ENCODE measurements around the gene SULT2B1. TPM values are rescaled to one million over a fixed set of nuclear protein-coding genes. Genes with fewer than 3 reads are reported as not detected.

The SULT2B1 gene
- total RNA-seq, 2 experiments from 2014 or later = not detected

GRCh38 chr19:48634424-48635262 is 82.7 kb downstream of the SULT2B1 start:
- Mint-ChIP-seq H3K36me3 (ENCODE audit: low read depth) (peaks cover 13% of the 10 kb centered on the region), H3K4me1 (ENCODE audit: low read depth) (peaks cover 59% of the 10 kb centered on the region), H3K4me3 (peak overlapping the region; percentile 75), H3K27ac (peak overlapping the region; percentile 87), H3K27me3 (ENCODE audit: low read depth) (no peaks in the 10 kb centered on the region), H3K9me3 (ENCODE audit: insufficient read depth) (no peaks in the 10 kb centered on the region)
- ATAC-seq = peak; percentile 12
- POLR2A ChIA-PET = interaction anchor here (0.8 to 1.0 kb wide), 3 partner anchors 11 to 15 kb away, joined by 3 to 7 read pairs (median 4); partner anchors contain the start of genes CA11, RPL18 and SPHK2
- CTCF ChIA-PET = interaction anchor here (0.6 to 2.0 kb wide), 6 partner anchors 11 to 35 kb away, joined by 3 to 9 read pairs (median 4); partner anchors contain the start of genes CA11, RPL18 and SPHK2
- peak; percentile 94 for DNase-seq

DNA sequence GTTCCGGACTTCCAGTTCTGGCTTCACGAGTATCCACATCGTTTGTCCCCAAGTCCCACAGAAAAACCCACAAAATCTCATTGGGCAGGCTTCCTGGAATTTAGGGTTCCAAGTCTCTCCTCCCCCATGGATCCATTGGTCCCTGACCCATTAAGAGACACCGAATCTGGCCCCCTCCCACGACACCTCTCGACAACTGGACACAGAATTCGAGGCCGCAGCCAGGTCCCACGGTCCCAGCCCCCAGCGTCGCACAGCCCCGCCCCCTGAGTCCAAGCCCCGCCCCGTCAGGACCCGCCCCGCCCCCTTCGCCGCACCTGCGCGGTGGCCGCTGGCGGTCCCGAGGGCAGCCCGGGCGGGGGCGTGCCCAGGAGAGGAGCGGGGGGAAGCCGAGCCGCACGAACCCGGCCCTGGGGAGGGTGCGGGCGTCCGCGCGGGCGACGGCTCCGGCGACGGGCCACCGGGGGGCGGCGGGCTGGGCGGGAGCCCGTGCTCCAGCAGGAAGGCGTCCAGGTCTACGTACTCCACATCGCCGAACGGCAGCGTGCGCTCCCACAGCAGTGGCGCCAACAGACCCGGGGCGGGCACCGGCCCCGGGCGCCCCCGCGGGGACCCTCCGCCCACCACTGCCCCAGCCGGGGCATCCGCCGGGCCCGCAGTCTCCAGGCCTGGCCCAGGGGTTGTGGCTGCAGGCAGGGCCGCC is 83.4 kb downstream of the SULT2B1 start:
- H3K9me3 Mint-ChIP-seq (ENCODE audit: insufficient read depth) = no peaks in the 10 kb centered on the region
- H3K27me3 Mint-ChIP-seq (ENCODE audit: low read depth) = no peaks in the 10 kb centered on the region
- peak; percentile 79 for DNase-seq
- H3K27ac Mint-ChIP-seq = peak overlapping the region; percentile 96
- ChIA-PET POLR2A (interaction anchor here (1.0 to 2.3 kb wide), 3 partner anchors 10 to 141 kb away, joined by 3 to 9 read pairs (median 5); partner anchors contain the start of genes RPL18 and SPHK2), CTCF (interaction anchor here (1.8 kb wide), 1 partner anchor 10 kb away, joined by 9 read pairs; the partner anchor contains the start of gene CA11)
- ATAC-seq = peak; percentile 5
- H3K4me3 Mint-ChIP-seq = peak overlapping the region; percentile 97
- peaks cover 60% of the 10 kb centered on the region for H3K4me1 Mint-ChIP-seq (ENCODE audit: low read depth)
- H3K36me3 Mint-ChIP-seq (ENCODE audit: low read depth) = peaks cover 6% of the 10 kb centered on the region

DNA sequence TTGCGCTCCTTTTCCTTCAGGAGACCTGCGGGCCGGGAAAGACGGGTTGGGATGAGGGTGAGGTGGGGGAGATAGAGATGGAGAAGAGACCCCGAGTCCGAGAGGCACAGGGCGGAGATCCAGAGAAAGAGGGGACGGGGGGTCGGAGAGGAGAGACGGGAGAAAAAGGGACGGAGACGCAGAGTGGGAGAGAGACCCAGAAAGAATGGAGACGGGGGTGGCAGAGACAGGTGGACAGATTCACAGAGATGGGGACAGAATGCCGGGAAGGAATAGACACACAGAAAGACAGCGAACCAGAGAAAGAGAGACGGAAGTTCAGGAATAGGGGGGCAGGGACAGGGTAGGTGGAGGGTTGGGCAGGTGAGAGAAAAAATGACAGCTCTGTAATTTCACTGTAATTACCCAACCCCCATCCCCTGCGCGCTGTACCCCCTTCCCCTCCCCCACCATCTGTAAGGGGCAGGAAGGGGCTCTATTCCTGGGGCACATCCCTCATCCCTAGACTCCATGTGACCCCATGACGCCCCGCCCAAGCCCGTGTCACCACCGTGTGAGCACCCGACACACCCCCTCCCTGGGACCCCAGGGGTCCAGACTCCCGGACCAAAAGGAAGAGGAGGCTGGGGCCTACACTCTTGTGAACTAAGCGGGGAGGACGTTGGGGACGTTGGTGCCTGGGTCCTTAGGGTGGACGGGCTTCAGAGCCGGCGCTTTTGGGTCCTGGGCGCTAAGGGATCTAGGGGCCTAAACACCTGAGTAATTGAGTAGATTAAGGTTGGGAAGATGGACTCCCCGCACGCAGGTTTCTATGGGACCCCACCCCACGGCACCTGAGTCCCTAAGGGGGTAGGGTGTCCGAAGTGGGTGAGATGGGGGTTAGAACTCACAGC is 84.2 kb downstream of the SULT2B1 start:
- DNase-seq (peak; percentile 54), ATAC-seq (no peak)
- Mint-ChIP-seq H3K36me3 (ENCODE audit: low read depth) (peaks cover 6% of the 10 kb centered on the region), H3K9me3 (ENCODE audit: insufficient read depth) (no peaks in the 10 kb centered on the region), H3K27ac (peak overlapping the region; percentile 96), H3K4me3 (peak overlapping the region; percentile 97), H3K4me1 (ENCODE audit: low read depth) (peaks cover 55% of the 10 kb centered on the region), H3K27me3 (ENCODE audit: low read depth) (no peaks in the 10 kb centered on the region)
- CTCF ChIA-PET = interaction anchor here (1.4 kb wide), 1 partner anchor 358 kb away, joined by 4 read pairs; the partner anchor contains the start of gene RUVBL2
- POLR2A ChIA-PET = interaction anchor here (1.0 to 2.3 kb wide), 5 partner anchors 9 to 141 kb away, joined by 3 to 9 read pairs (median 5); partner anchors contain the start of genes CA11, RPL18 and SPHK2

GRCh38 chr19:48636859-48637448 is 85.0 kb downstream of the SULT2B1 start, which contains the start of gene DBP:
Gene DBP, minus strand, starts transcription at chr19:48637379. Its CDS starts 385 bp downstream, at chr19:48636994.
- peak within 1 kb of the TSS; percentile 96 for H3K27ac Mint-ChIP-seq
- peaks cover 52% of the 10 kb centered on the region for H3K4me1 Mint-ChIP-seq (ENCODE audit: low read depth)
- peak; percentile 5 for ATAC-seq
- H3K27me3 Mint-ChIP-seq (ENCODE audit: low read depth) = no peaks in the 10 kb centered on the region
- ChIA-PET CTCF (interaction anchor here (0.9 to 1.5 kb wide), 4 partner anchors 13 to 357 kb away, joined by 3 to 4 read pairs (median 3); partner anchors contain the start of gene RUVBL2), POLR2A (interaction anchor here (1.3 to 2.3 kb wide), 4 partner anchors 8 to 18 kb away, joined by 5 to 9 read pairs (median 6); partner anchors contain the start of genes CA11, RPL18 and SPHK2)
- no peak for DNase-seq
- peak within 1 kb of the TSS; percentile 97 for H3K4me3 Mint-ChIP-seq
- peaks cover 6% of the 10 kb centered on the region for H3K36me3 Mint-ChIP-seq (ENCODE audit: low read depth)
- H3K9me3 Mint-ChIP-seq (ENCODE audit: insufficient read depth) = no peaks in the 10 kb centered on the region

- DNase-seq (peak; percentile 100), ATAC-seq (peak; percentile 85)
- Mint-ChIP-seq H3K36me3 (ENCODE audit: low read depth) (peaks cover 4% of the 10 kb centered on the region), H3K4me1 (ENCODE audit: low read depth) (peaks cover 49% of the 10 kb centered on the region), H3K9me3 (ENCODE audit: insufficient read depth) (no peaks in the 10 kb centered on the region), H3K27ac (peak overlapping the region; percentile 96), H3K4me3 (peak overlapping the region; percentile 97), H3K27me3 (ENCODE audit: low read depth) (no peaks in the 10 kb centered on the region)
- CTCF ChIA-PET = interaction anchor here (0.5 to 1.5 kb wide), 8 partner anchors 13 to 1231 kb away, joined by 3 to 4 read pairs (median 3); partner anchors contain the start of gene RUVBL2
- POLR2A ChIA-PET = interaction anchor here (0.6 to 2.3 kb wide), 7 partner anchors 8 to 81 kb away, joined by 3 to 9 read pairs (median 5); partner anchors contain the start of genes CA11, RPL18 and SPHK2
These were observed 85.5 kb downstream of the SULT2B1 start for GRCh38 chr19:48637449-48637947.

- ChIA-PET POLR2A (interaction anchor here (0.6 to 2.3 kb wide), 6 partner anchors 8 to 80 kb away, joined by 3 to 9 read pairs (median 4); partner anchors contain the start of genes CA11, RPL18 and SPHK2), CTCF (interaction anchor here (0.5 to 1.5 kb wide), 8 partner anchors 14 to 1230 kb away, joined by 3 to 4 read pairs (median 3); partner anchors contain the start of gene RUVBL2)
- Mint-ChIP-seq H3K27ac (peak overlapping the region; percentile 96), H3K4me1 (ENCODE audit: low read depth) (peaks cover 46% of the 10 kb centered on the region), H3K9me3 (ENCODE audit: insufficient read depth) (no peaks in the 10 kb centered on the region), H3K4me3 (peak overlapping the region; percentile 97), H3K27me3 (ENCODE audit: low read depth) (no peaks in the 10 kb centered on the region), H3K36me3 (ENCODE audit: low read depth) (peaks cover 2% of the 10 kb centered on the region)
- ATAC-seq = peak; percentile 35
- peak; percentile 92 for DNase-seq
These were observed 86.2 kb downstream of the SULT2B1 start for GRCh38 chr19:48637948-48638830.

GRCh38 chr19:48638831-48639381 is 86.9 kb downstream of the SULT2B1 start:
- H3K27ac Mint-ChIP-seq = peak overlapping the region; percentile 96
- ChIA-PET POLR2A (no interaction called here), CTCF (no interaction called here)
- H3K9me3 Mint-ChIP-seq (ENCODE audit: insufficient read depth) = no peaks in the 10 kb centered on the region
- H3K36me3 Mint-ChIP-seq (ENCODE audit: low read depth) = no peaks in the 10 kb centered on the region
- ATAC-seq = no peak
- H3K4me1 Mint-ChIP-seq (ENCODE audit: low read depth) = peaks cover 39% of the 10 kb centered on the region
- peak overlapping the region; percentile 97 for H3K4me3 Mint-ChIP-seq
- no peaks in the 10 kb centered on the region for H3K27me3 Mint-ChIP-seq (ENCODE audit: low read depth)
- DNase-seq = no peak

GRCh38 chr19:48639483-48640375 is 87.8 kb downstream of the SULT2B1 start:
- H3K27ac Mint-ChIP-seq = peak overlapping the region; percentile 96
- H3K27me3 Mint-ChIP-seq (ENCODE audit: low read depth) = no peaks in the 10 kb centered on the region
- no peaks in the 10 kb centered on the region for H3K36me3 Mint-ChIP-seq (ENCODE audit: low read depth)
- CTCF ChIA-PET = no interaction called here
- no peaks in the 10 kb centered on the region for H3K9me3 Mint-ChIP-seq (ENCODE audit: insufficient read depth)
- peak overlapping the region; percentile 97 for H3K4me3 Mint-ChIP-seq
- DNase-seq (no peak), ATAC-seq (no peak)
- peaks cover 39% of the 10 kb centered on the region for H3K4me1 Mint-ChIP-seq (ENCODE audit: low read depth)
- POLR2A ChIA-PET = no interaction called here

Data from activated CD8-positive, alpha-beta T cell treated with anti-CD3 and anti-CD28 coated beads, Interleukin-2, amount 10 ng/mL, durations not matched to agents 7 days and 5 days (primary cell).